Measurements from ENCODE around the gene HOXC10.

DNA sequence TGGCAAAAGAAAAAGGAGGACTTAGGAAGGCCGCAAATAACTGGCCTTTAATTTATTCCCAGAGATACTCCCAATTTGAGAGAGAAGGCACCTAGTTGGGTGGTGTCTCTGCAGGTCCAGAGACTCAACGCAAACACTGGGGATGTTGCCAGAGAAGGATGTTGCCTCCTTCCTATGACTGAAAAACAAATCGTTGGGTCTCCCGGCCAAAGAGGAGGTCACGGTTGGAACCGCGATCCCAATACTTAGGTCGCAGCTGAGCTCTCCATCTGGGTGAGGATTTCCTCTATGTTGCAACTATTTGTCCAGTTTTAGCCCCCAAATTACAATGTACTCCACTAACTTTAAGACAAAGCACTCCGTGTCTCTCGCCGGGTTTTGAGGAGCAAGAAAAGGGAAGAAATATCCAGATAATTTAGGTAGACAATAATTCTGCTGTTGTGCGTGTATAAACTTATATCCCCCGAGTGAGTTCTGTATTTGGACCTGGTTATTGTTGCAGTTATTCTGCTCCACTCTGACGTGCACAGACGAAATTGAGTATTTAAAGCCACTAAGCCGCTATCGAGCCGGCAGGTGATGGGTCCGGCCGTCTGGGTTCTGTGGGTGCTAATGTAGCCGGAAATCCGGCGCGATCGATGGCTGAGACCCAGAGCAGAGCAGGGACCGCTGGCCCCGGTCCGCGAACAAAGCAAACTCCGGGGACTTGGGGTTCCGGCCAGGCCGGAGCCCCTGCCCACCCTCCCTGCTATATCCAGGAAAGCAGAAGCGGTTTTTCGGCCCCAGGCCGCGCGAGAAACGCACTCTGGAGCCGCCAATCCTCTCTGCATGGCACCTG lies 24.5 kb upstream of the HOXC10 start:
- TF ChIP-seq, protein P1, sequence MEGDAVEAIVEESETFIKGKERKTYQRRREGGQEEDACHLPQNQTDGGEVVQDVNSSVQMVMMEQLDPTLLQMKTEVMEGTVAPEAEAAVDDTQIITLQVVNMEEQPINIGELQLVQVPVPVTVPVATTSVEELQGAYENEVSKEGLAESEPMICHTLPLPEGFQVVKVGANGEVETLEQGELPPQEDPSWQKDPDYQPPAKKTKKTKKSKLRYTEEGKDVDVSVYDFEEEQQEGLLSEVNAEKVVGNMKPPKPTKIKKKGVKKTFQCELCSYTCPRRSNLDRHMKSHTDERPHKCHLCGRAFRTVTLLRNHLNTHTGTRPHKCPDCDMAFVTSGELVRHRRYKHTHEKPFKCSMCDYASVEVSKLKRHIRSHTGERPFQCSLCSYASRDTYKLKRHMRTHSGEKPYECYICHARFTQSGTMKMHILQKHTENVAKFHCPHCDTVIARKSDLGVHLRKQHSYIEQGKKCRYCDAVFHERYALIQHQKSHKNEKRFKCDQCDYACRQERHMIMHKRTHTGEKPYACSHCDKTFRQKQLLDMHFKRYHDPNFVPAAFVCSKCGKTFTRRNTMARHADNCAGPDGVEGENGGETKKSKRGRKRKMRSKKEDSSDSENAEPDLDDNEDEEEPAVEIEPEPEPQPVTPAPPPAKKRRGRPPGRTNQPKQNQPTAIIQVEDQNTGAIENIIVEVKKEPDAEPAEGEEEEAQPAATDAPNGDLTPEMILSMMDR (IDR thresholded peaks at IDR 0.05) = no peak
- TF ChIP-seq POLR2A (IDR thresholded peaks at IDR 0.05) = no peak
- no peak for TF ChIP-seq EP300 (IDR thresholded peaks at IDR 0.05)

Data from ovary (tissue), 3 donors.